ENCODE measurements around the gene SAFB2.

DNA sequence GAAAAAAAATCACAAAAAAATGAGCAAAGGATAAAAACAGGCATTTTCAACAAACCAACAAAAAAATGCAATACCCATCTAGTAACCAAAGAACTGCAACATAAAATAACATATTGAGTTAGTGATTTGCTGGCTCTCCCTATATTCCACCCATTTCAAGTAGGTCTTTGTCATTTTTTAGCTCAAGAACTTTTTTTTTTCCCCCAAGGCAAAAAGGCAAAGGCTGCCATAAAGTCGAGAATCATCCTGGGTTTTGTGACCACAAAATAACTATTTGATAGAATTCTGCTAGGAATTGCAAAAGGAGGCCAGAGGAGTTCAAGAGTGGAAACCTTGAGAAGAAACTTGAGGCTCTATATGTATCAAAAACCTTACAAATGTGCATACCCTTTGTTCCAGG, 5.5 kb downstream of the SAFB2 start:
- TF ChIP-seq, protein P1, sequence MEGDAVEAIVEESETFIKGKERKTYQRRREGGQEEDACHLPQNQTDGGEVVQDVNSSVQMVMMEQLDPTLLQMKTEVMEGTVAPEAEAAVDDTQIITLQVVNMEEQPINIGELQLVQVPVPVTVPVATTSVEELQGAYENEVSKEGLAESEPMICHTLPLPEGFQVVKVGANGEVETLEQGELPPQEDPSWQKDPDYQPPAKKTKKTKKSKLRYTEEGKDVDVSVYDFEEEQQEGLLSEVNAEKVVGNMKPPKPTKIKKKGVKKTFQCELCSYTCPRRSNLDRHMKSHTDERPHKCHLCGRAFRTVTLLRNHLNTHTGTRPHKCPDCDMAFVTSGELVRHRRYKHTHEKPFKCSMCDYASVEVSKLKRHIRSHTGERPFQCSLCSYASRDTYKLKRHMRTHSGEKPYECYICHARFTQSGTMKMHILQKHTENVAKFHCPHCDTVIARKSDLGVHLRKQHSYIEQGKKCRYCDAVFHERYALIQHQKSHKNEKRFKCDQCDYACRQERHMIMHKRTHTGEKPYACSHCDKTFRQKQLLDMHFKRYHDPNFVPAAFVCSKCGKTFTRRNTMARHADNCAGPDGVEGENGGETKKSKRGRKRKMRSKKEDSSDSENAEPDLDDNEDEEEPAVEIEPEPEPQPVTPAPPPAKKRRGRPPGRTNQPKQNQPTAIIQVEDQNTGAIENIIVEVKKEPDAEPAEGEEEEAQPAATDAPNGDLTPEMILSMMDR (IDR thresholded peaks at IDR 0.05), result no peak
- no peak for TF ChIP-seq POLR2A (IDR thresholded peaks at IDR 0.05)
